SH-SY5Y (cell line): ENCODE measurements around the gene RCBTB2.

ENCODE experiments used
- GATA2 ChIP-seq: IDR thresholded peaks from 2 replicates; pipeline ENCODE4 v1.6.1; 2011; ENCODE audit warnings: mild to moderate bottlenecking, low read depth, low read length
- GATA3 ChIP-seq: IDR thresholded peaks from 2 replicates; pipeline ENCODE4 v1.6.1; 2011; ENCODE audit warnings: low read depth, mild to moderate bottlenecking, low read length, moderate library complexity

DNA sequence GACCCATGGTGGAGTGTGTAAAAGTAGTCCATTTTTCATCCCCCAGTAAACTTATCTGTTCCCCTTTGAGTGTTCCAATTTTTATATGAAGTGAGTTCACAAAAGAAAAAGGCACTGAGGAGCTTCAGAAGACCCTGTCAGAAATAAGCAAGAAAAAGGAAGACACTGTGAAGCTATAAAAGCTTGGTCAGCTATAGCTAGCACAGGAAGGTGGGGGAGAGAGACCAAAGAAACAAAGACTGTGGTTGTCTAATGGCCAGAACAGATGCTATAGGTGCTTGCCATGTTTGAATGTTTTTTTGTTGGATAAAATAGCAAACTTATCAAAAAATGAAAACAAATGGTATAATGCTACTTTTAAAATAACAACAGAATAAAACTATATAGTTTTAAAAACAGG, 46.5 kb downstream of the RCBTB2 start:
- TF ChIP-seq GATA2: no peak
- TF ChIP-seq GATA3: no peak
